ENCODE measurements around the gene CD7.

DNA sequence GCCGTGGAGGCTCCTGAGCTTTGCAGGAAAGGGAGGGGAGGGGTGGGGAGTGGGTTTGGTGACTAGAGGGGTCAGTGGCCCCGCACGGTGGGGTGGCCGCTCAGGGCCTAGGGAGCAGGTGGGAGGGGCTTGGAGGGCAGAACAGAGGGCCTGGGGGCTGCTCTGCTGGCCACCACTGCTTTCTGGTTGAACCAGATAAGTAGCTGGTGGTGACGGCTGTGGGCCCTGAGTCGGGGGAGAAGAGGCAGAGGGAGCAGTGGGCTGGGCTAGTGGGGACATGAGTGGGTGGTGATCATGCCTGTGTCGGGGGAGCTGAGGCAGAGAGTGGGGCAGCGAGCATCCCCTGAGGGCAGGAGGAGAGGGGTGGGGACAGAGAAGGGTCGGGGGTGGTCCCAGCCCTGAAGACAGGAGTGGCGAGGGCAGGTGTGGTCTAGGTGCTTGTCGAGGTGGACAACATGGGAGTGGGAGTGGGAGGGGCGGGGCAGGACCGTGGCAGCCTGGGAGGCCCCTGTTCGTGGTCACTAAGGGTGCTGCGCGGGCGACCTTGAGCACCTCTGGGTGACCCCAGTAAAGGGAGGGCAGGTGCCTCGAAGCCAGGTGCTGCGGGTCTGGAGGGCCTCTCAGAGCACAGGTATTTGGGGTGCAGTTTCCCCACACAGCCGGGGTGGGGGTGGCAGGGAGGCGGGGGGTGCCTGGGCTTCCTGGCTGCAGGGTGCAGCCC is 6.3 kb upstream of the CD7 start:
- TF ChIP-seq, protein P1, sequence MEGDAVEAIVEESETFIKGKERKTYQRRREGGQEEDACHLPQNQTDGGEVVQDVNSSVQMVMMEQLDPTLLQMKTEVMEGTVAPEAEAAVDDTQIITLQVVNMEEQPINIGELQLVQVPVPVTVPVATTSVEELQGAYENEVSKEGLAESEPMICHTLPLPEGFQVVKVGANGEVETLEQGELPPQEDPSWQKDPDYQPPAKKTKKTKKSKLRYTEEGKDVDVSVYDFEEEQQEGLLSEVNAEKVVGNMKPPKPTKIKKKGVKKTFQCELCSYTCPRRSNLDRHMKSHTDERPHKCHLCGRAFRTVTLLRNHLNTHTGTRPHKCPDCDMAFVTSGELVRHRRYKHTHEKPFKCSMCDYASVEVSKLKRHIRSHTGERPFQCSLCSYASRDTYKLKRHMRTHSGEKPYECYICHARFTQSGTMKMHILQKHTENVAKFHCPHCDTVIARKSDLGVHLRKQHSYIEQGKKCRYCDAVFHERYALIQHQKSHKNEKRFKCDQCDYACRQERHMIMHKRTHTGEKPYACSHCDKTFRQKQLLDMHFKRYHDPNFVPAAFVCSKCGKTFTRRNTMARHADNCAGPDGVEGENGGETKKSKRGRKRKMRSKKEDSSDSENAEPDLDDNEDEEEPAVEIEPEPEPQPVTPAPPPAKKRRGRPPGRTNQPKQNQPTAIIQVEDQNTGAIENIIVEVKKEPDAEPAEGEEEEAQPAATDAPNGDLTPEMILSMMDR (IDR thresholded peaks at IDR 0.05), result no peak
- TF ChIP-seq CHD2 (IDR thresholded peaks at IDR 0.05; ENCODE audit: low read length, partially characterized antibody) (no peak), TAF1 (IDR thresholded peaks at IDR 0.05; ENCODE audit: borderline replicate concordance, low read depth, low read length) (no peak), GATA2 (CRISPR knock-in tag; IDR thresholded peaks at IDR 0.05) (no peak), EP300 (IDR thresholded peaks at IDR 0.05; ENCODE audit: borderline replicate concordance in 1 of 2, low read depth in 1 of 2, low read length in 1 of 2) (no peak), YY1 (IDR thresholded peaks at IDR 0.05; ENCODE audit: low read depth) (no peak), MXI1 (IDR thresholded peaks at IDR 0.05; ENCODE audit: low read depth, low read length) (no peak), FOXJ3 (CRISPR knock-in tag; IDR thresholded peaks at IDR 0.05) (no peak), TCF12 (IDR thresholded peaks at IDR 0.05) (no peak)
- TF ChIP-seq, protein P2, sequence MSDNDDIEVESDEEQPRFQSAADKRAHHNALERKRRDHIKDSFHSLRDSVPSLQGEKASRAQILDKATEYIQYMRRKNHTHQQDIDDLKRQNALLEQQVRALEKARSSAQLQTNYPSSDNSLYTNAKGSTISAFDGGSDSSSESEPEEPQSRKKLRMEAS (IDR thresholded peaks at IDR 0.05; ENCODE audit: low read depth), result no peak

All from SK-N-SH (cell line).